Activated T-cell treated with anti-CD3 and anti-CD28 coated beads, Interleukin-2, amount 50 U/mL, for 1 hour (primary cell): Measurements from ENCODE around the gene GMDS.
A peak's percentile ranks its signal among the peaks of the same experiment; 100 is the strongest.

Source experiments
- DNase-seq: peaks from one replicate; pipeline ENCODE4 v3.0.0-alpha.2; 2020

Gene GMDS

GRCh38 chr6:1786455-1787453 is 458.7 kb downstream of the GMDS start:
- DNase-seq: no peak

GRCh38 chr6:1784422-1784884 is 461.0 kb downstream of the GMDS start:
- no peak for DNase-seq

- DNase-seq: no peak
Observed at GRCh38 chr6:1781817-1782184, 463.6 kb downstream of the GMDS start.

GRCh38 chr6:1781152-1781816 is 464.1 kb downstream of the GMDS start:
- no peak for DNase-seq

GRCh38 chr6:1780251-1780867 is 465.0 kb downstream of the GMDS start:
- DNase-seq: no peak

GRCh38 chr6:1778686-1779235 is 466.6 kb downstream of the GMDS start:
- DNase-seq: no peak

GRCh38 chr6:1777921-1778685 is 467.3 kb downstream of the GMDS start:
- DNase-seq: no peak

GRCh38 chr6:1775441-1775840 is 470.0 kb downstream of the GMDS start:
- DNase-seq: no peak

GRCh38 chr6:1774226-1774915 is 471.0 kb downstream of the GMDS start:
- no peak for DNase-seq

GRCh38 chr6:1773700-1774099 is 471.7 kb downstream of the GMDS start:
- DNase-seq: no peak

- no peak for DNase-seq
Observed at GRCh38 chr6:1770968-1771723, 474.3 kb downstream of the GMDS start.

- DNase-seq: peak; percentile 22
Observed at GRCh38 chr6:1770435-1770843, 475.0 kb downstream of the GMDS start.

- no peak for DNase-seq
Observed at GRCh38 chr6:1767481-1768246, 477.7 kb downstream of the GMDS start.

- no peak for DNase-seq
Observed at GRCh38 chr6:1766654-1767053, 478.8 kb downstream of the GMDS start.

- DNase-seq: no peak
Observed at GRCh38 chr6:1765160-1765903, 480.1 kb downstream of the GMDS start.

- DNase-seq: no peak
Observed at GRCh38 chr6:1764397-1764987, 480.9 kb downstream of the GMDS start.

- no peak for DNase-seq
Observed at GRCh38 chr6:1763404-1763803, 482.0 kb downstream of the GMDS start.

- DNase-seq: no peak
Observed at GRCh38 chr6:1762203-1762602, 483.2 kb downstream of the GMDS start.

- no peak for DNase-seq
Observed at GRCh38 chr6:1761477-1761877, 483.9 kb downstream of the GMDS start.
